Lower lobe of right lung (tissue), 2 donors: Measurements from ENCODE around the gene NFIA. TPM values are rescaled to one million over a fixed set of nuclear protein-coding genes. Genes with fewer than 3 reads are reported as not detected.

Experiments used
- ATAC-seq, 2 donors: fragments of 200-7000 bp; cut with Tn5 transposase; one replicate each; pipeline ENCODE4 v1.9.1; 2020 to 2022; ENCODE audit warnings: mild to moderate bottlenecking in 2 of 2, moderate library complexity in 2 of 2
- DNase-seq: peaks from one replicate; pipeline ENCODE4 v3.0.0-alpha.2; 2020
- H3K27ac ChIP-seq: fragments of 200-600 bp; one replicate; pipeline ENCODE4 v1.8.0; 2022
- H3K27me3 ChIP-seq: fragments of 200-600 bp; one replicate; pipeline ENCODE4 v1.8.0; 2022; ENCODE audit warnings: low read depth
- H3K36me3 ChIP-seq: fragments of 200-600 bp; one replicate; pipeline ENCODE4 v1.8.0; 2022; ENCODE audit warnings: mild to moderate bottlenecking
- H3K4me1 ChIP-seq: fragments of 200-600 bp; one replicate; pipeline ENCODE4 v1.8.0; 2022
- H3K4me3 ChIP-seq: fragments of 200-600 bp; one replicate; pipeline ENCODE4 v1.8.0; 2022; ENCODE audit warnings: mild to moderate bottlenecking
- H3K9me3 ChIP-seq: fragments of 200-600 bp; one replicate; pipeline ENCODE4 v1.8.0; 2022
- CTCF ChIP-seq: fragments of 200-600 bp; IDR thresholded peaks from one replicate; pipeline ENCODE4 v1.8.0; 2022; ENCODE audit warnings: antibody characterized with exemption, mild to moderate bottlenecking
- intact Hi-C: fragments of 100-400 bp; cut with DNase I; formaldehyde crosslinking; loops from one replicate; pipeline ENCODE4 v1.11.0; 2022
- total RNA-seq: library from RNA; stranded (reverse); fragmentation: NEBNext Ultra II Directional; extraction: Animal tissue kit (Norgen Biotek cat#: 25700); gene quantifications from one replicate; pipeline ENCODE4 v1.2.1, GENCODE V29; 2021
- donor health status: DM: no; HTN: yes; CAD: no; lungs with severe emphysema.

The NFIA gene
- total RNA-seq, 1 donor from 2014 or later, result 70.0 TPM

GRCh38 chr1:61221642-61222041 is 139.3 kb downstream of the NFIA start:
- Histone ChIP-seq H3K36me3 (no peaks in the 10 kb centered on the region), H3K27me3 (no peaks in the 10 kb centered on the region), H3K9me3 (no peaks in the 10 kb centered on the region), H3K4me1 (peaks cover 23% of the 10 kb centered on the region), H3K4me3 (no peak overlapping the region), H3K27ac (no peak overlapping the region)
- TF ChIP-seq CTCF, result no peak
- ATAC-seq, result no peak
- intact Hi-C loops, result no loop called here
- no peak for DNase-seq

- intact Hi-C loops, result no loop called here
- no peak overlapping the region for H3K27ac ChIP-seq
Observed at GRCh38 chr1:61222240-61222639, 139.9 kb downstream of the NFIA start.

GRCh38 chr1:61223140-61223539 is 140.8 kb downstream of the NFIA start:
- intact Hi-C loops, result no loop called here
- DNase-seq, result no peak
- Histone ChIP-seq H3K4me3 (no peak overlapping the region), H3K36me3 (no peaks in the 10 kb centered on the region), H3K4me1 (peaks cover 36% of the 10 kb centered on the region), H3K9me3 (no peaks in the 10 kb centered on the region), H3K27ac (no peak overlapping the region), H3K27me3 (no peaks in the 10 kb centered on the region)
- ATAC-seq, result no peak
- no peak for TF ChIP-seq CTCF

More at GRCh38 chr1:61222240-61222639, 139.9 kb downstream of the NFIA start:
- Histone ChIP-seq H3K4me1 (peaks cover 29% of the 10 kb centered on the region), H3K4me3 (no peak overlapping the region), H3K27me3 (no peaks in the 10 kb centered on the region), H3K36me3 (no peaks in the 10 kb centered on the region), H3K9me3 (no peaks in the 10 kb centered on the region)
- no peak for ATAC-seq
- TF ChIP-seq CTCF, result no peak
- no peak for DNase-seq

GRCh38 chr1:61224609-61225008 is 142.2 kb downstream of the NFIA start:
- Histone ChIP-seq H3K27ac (no peak overlapping the region), H3K4me1 (peaks cover 36% of the 10 kb centered on the region), H3K4me3 (no peak overlapping the region), H3K9me3 (no peaks in the 10 kb centered on the region), H3K27me3 (no peaks in the 10 kb centered on the region), H3K36me3 (no peaks in the 10 kb centered on the region)
- intact Hi-C loops, result no loop called here
- no peak for ATAC-seq
- TF ChIP-seq CTCF, result no peak
- DNase-seq, result no peak

GRCh38 chr1:61225478-61225877 is 143.1 kb downstream of the NFIA start:
- Histone ChIP-seq H3K36me3 (no peaks in the 10 kb centered on the region), H3K4me1 (peaks cover 36% of the 10 kb centered on the region), H3K27me3 (no peaks in the 10 kb centered on the region), H3K4me3 (no peak overlapping the region), H3K27ac (no peak overlapping the region), H3K9me3 (no peaks in the 10 kb centered on the region)
- DNase-seq (no peak), ATAC-seq (no peak)
- intact Hi-C loops, result no loop called here
- TF ChIP-seq CTCF, result no peak
